Thoracic aorta (tissue), 2 donors: ENCODE measurements around the gene DIPK2B. TPM values are rescaled to one million over a fixed set of nuclear protein-coding genes. Genes with fewer than 3 reads are reported as not detected.

Source experiments
- ATAC-seq: fragments of 150-250 bp; one replicate; pipeline ENCODE4 v1.8.0; 2017; ENCODE audit warnings: low read depth; ENCODE audit not compliant: insufficient number of reproducible peaks, low FRiP score
- DNase-seq: peaks from one replicate; pipeline ENCODE4 v3.0.0-alpha.2; 2020; ENCODE audit warnings: low spot score
- H3K27ac ChIP-seq, 2 donors: fragments of 200-600 bp; sonication (generic); 1 replicate in 1 of 2; 2 replicates in 1 of 2; pipeline ENCODE4 v1.5.1; 2016; ENCODE audit warnings: mild to moderate bottlenecking in 2 of 2, moderate library complexity in 2 of 2
- H3K27me3 ChIP-seq: fragments of 200-600 bp; sonication (generic); replicated peaks from 2 replicates; pipeline ENCODE4 v1.6.0; 2016; ENCODE audit warnings: mild to moderate bottlenecking; ENCODE audit not compliant: insufficient read depth
- H3K36me3 ChIP-seq: fragments of 200-600 bp; sonication (generic); one replicate; pipeline ENCODE4 v1.5.1; 2016
- H3K4me1 ChIP-seq, 2 donors: fragments of 200-600 bp; sonication (generic); 1 replicate in 1 of 2; 2 replicates in 1 of 2; pipeline versions ENCODE4 v1.5.1 to v1.6.0; 2016; ENCODE audit warnings: low read depth in 2 of 2, mild to moderate bottlenecking in 1 of 2; ENCODE audit not compliant: control insufficient read depth in 1 of 2
- H3K4me3 ChIP-seq: fragments of 200-600 bp; sonication (generic); 2 replicates; pipeline ENCODE4 v1.5.1; 2016; ENCODE audit warnings: mild to moderate bottlenecking
- H3K9me3 ChIP-seq: fragments of 200-600 bp; sonication (generic); 2 replicates; pipeline ENCODE4 v1.5.1; 2016
- CTCF ChIP-seq: fragments of 200-600 bp; sonication (generic); IDR thresholded peaks from one replicate; pipeline ENCODE4 v1.5.1; 2019; ENCODE audit warnings: antibody characterized with exemption
- total RNA-seq, 2 donors: library from RNA; depleted of rRNA; stranded (reverse); fragments of >200 nt; gene quantifications; one replicate each; pipeline versions ENCODE4 v1.1.0 to v1.2.3, GENCODE V29; 2016

Gene DIPK2B, protein sequence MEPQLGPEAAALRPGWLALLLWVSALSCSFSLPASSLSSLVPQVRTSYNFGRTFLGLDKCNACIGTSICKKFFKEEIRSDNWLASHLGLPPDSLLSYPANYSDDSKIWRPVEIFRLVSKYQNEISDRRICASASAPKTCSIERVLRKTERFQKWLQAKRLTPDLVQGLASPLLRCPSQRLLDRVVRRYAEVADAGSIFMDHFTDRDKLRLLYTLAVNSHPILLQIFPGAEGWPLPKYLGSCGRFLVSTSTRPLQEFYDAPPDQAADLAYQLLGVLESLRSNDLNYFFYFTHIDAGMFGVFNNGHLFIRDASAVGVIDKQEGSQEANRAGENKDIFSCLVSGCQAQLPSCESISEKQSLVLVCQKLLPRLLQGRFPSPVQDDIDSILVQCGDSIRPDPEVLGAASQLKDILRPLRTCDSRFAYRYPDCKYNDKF
- 10 to 100 TPM; 11.6 to 14.0 TPM for total RNA-seq

GRCh38 chrX:45200741-45201234 lies at the start of gene DIPK2B:
TSS of gene DIPK2B (minus strand) at chrX:45200876. CDS start at chrX:45200826, 50 bp downstream.
- H3K27ac ChIP-seq, result no peak within 1 kb of the TSS
- H3K4me3 ChIP-seq, result no peak within 1 kb of the TSS
- H3K4me1 ChIP-seq, result peaks cover 0 to 16% of the 10 kb centered on the region in 2 donors
- DNase-seq, result no peak
- no peak for TF ChIP-seq CTCF
- no peaks in the 10 kb centered on the region for H3K36me3 ChIP-seq
- no peak for ATAC-seq
- no peaks in the 10 kb centered on the region for H3K27me3 ChIP-seq
- no peaks in the 10 kb centered on the region for H3K9me3 ChIP-seq

GRCh38 chrX:45240301-45240700 lies 39.6 kb upstream of the DIPK2B start:
- no peaks in the 10 kb centered on the region for H3K4me1 ChIP-seq
- H3K9me3 ChIP-seq, result no peaks in the 10 kb centered on the region
- H3K27me3 ChIP-seq, result no peaks in the 10 kb centered on the region
- DNase-seq (no peak), ATAC-seq (no peak)
- no peak overlapping the region for H3K4me3 ChIP-seq
- no peak overlapping the region for H3K27ac ChIP-seq
- no peak for TF ChIP-seq CTCF
- no peaks in the 10 kb centered on the region for H3K36me3 ChIP-seq

GRCh38 chrX:45238489-45238888 lies 37.8 kb upstream of the DIPK2B start:
- no peak for ATAC-seq
- H3K9me3 ChIP-seq, result no peaks in the 10 kb centered on the region
- no peak for TF ChIP-seq CTCF

DNA sequence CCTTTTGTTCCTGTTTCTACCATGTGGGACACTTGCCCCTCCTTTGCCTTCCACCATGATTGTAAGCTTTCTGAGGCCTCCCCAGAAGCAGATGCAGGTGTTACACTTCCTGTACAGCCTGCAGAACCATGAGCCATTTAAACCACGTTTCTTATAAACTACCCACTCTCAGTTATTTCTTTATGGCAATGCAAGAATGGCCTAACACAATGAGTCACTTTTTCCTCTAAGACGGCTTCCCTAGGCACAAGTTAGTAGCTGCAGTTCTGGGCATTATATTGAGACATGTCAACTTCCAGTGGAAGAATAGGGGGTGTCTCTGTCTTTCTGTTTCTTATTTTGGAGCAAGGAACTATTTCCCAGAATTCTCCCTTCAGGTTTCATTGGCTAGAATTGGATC lies 32.9 kb upstream of the DIPK2B start:
- DNase-seq (no peak), ATAC-seq (no peak)
- Histone ChIP-seq H3K27me3 (no peaks in the 10 kb centered on the region), H3K36me3 (no peaks in the 10 kb centered on the region), H3K9me3 (no peaks in the 10 kb centered on the region), H3K4me1 (no peaks in the 10 kb centered on the region), H3K4me3 (no peak overlapping the region), H3K27ac (no peak overlapping the region)
- TF ChIP-seq CTCF, result no peak

More at GRCh38 chrX:45238489-45238888, 37.8 kb upstream of the DIPK2B start:
- DNase-seq, result no peak
- no peaks in the 10 kb centered on the region for H3K4me1 ChIP-seq
- no peak overlapping the region for H3K4me3 ChIP-seq
- H3K27me3 ChIP-seq, result no peaks in the 10 kb centered on the region
- no peaks in the 10 kb centered on the region for H3K36me3 ChIP-seq
- H3K27ac ChIP-seq, result no peak overlapping the region

GRCh38 chrX:45232139-45232538 lies 31.5 kb upstream of the DIPK2B start:
- no peak for ATAC-seq
- Histone ChIP-seq H3K27me3 (no peaks in the 10 kb centered on the region), H3K4me3 (no peak overlapping the region), H3K27ac (no peak overlapping the region), H3K9me3 (no peaks in the 10 kb centered on the region), H3K4me1 (no peaks in the 10 kb centered on the region), H3K36me3 (no peaks in the 10 kb centered on the region)
- no peak for TF ChIP-seq CTCF
- DNase-seq, result no peak
